ENCODE data around the gene SNX18. TPM values are rescaled to one million over a fixed set of nuclear protein-coding genes. Genes with fewer than 3 reads are reported as not detected.

The SNX18 gene
- polyA plus RNA-seq, 1 donor (not counting 4 experiments of a cell fraction or from before 2014, with no cell fraction given) = 7.4 TPM

DNA sequence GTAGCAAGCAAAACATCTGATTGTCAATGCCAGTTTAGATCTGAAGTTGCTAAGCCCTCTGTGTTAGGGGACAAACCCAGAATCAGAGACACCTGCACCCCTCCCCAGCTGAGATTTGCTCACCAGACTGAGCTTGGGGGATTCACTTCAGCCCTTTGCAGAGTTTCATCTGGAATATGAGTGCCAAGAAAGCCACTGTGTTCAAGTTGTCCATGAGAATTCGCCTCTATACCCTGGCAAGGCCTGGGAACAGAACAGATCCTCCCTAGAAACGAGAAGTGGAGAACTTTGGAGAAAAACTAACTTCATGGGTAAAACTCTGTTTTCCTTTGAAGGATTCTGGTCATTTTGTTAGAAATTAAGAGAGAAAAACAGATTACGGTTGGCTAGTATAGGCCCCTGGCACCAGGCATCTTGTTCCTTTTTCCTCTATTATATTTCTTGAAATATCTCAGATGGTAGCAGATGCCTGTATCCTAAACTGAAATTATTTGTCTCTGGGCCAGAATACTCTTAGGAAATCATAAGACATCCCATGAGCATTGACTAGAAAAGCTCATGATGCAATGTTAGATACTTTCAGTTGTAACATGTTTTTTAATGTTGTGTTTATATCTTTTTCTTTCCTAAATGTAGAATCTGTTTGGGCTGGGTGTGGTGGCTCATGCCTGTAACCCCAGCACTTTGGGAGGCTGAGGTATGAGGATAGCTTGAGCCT, 64.4 kb downstream of the SNX18 start:
- FAIRE-seq (no peak), DNase-seq (ENCODE audit: low read depth, low spot score) (no peak)
- no peaks in the 10 kb centered on the region for H3K9me3 ChIP-seq (ENCODE audit: control insufficient read depth, low read depth, low read length)
- peaks cover 6% of the 10 kb centered on the region for H3K27me3 ChIP-seq (ENCODE audit: control insufficient read depth, extremely low read depth, insufficient read depth, low read length)
- H3K27ac ChIP-seq (ENCODE audit: control insufficient read depth, insufficient read depth, low read length) = no peak overlapping the region
- no peak overlapping the region for H3K9ac ChIP-seq (ENCODE audit: control insufficient read depth, extremely low read depth, insufficient read depth, low read length)
- H3K9me1 ChIP-seq (ENCODE audit: control insufficient read depth, extremely low read depth, insufficient read depth, low read length) = no peaks in the 10 kb centered on the region
- no peaks in the 10 kb centered on the region for H3K36me3 ChIP-seq (ENCODE audit: control insufficient read depth in 2 of 2, extremely low read depth in 1 of 2, insufficient read depth in 2 of 2, low read length in 2 of 2)
- H3K4me1 ChIP-seq (ENCODE audit: control insufficient read depth, extremely low read depth, insufficient read depth, low read length) = no peaks in the 10 kb centered on the region
- H4K20me1 ChIP-seq (ENCODE audit: control insufficient read depth, extremely low read depth, insufficient read depth, low read length) = no peaks in the 10 kb centered on the region
- dilution Hi-C loops (cut with MboI; ENCODE audit: extremely low pct_ligation_motif_present, low sequenced_read_pairs) = no loop called here
- H3K4me3 ChIP-seq (ENCODE audit: control insufficient read depth in 2 of 3, extremely low read depth in 1 of 3, insufficient read depth in 2 of 3, low read depth in 1 of 3, low read length in 3 of 3) = no peak overlapping the region
- H3K79me2 ChIP-seq (ENCODE audit: control insufficient read depth, insufficient read depth, low read length) = no peaks in the 10 kb centered on the region
- TF ChIP-seq EZH2 (IDR thresholded peaks at IDR 0.05; ENCODE audit: low read length) (no peak), CTCF (optimal IDR thresholded peaks at IDR 0.05 in 1 of 3, IDR thresholded peaks at IDR 0.05 in 1 of 3, conservative IDR thresholded peaks at IDR 0.05 in 1 of 3; ENCODE audit: extremely low read depth in 1 of 3, insufficient read depth in 2 of 3, low read length in 3 of 3) (no peak)
- no peak overlapping the region for H2AFZ ChIP-seq (ENCODE audit: control insufficient read depth, low read length)
- no peak overlapping the region for H3K4me2 ChIP-seq (ENCODE audit: control insufficient read depth, extremely low read depth, insufficient read depth, low read depth, low read length)

DNA sequence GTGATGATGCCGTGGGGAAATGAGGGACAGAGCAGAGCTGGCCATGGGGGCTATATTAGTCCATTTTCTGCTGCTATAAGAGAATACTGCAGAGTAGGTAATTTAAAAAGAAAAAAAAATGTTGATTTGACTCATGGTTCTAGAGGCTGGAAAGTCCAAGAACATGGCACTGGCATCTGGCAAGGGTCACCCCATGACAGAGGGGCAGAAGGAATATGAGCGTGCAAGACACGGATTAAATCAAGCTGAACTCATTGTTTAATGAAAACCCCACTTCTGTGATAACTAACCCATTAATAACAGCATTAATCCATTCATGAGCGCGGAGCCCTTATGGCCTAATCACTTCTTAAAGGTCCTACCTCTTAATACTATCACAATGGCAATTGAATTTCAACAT, 68.8 kb downstream of the SNX18 start:
- dilution Hi-C loops (cut with MboI; ENCODE audit: extremely low pct_ligation_motif_present, low sequenced_read_pairs) = no loop called here
- Histone ChIP-seq H3K27me3 (ENCODE audit: control insufficient read depth, extremely low read depth, insufficient read depth, low read length) (peaks cover 2% of the 10 kb centered on the region), H3K79me2 (ENCODE audit: control insufficient read depth, insufficient read depth, low read length) (no peaks in the 10 kb centered on the region), H3K4me2 (ENCODE audit: control insufficient read depth, extremely low read depth, insufficient read depth, low read depth, low read length) (no peak overlapping the region), H4K20me1 (ENCODE audit: control insufficient read depth, extremely low read depth, insufficient read depth, low read length) (no peaks in the 10 kb centered on the region), H3K27ac (ENCODE audit: control insufficient read depth, insufficient read depth, low read length) (no peak overlapping the region), H3K9me1 (ENCODE audit: control insufficient read depth, extremely low read depth, insufficient read depth, low read length) (no peaks in the 10 kb centered on the region), H3K4me1 (ENCODE audit: control insufficient read depth, extremely low read depth, insufficient read depth, low read length) (no peaks in the 10 kb centered on the region), H3K9me3 (ENCODE audit: control insufficient read depth, low read depth, low read length) (no peaks in the 10 kb centered on the region), H3K9ac (ENCODE audit: control insufficient read depth, extremely low read depth, insufficient read depth, low read length) (no peak overlapping the region), H3K36me3 (ENCODE audit: control insufficient read depth in 2 of 2, extremely low read depth in 1 of 2, insufficient read depth in 2 of 2, low read length in 2 of 2) (no peaks in the 10 kb centered on the region), H3K4me3 (ENCODE audit: control insufficient read depth in 2 of 3, extremely low read depth in 1 of 3, insufficient read depth in 2 of 3, low read depth in 1 of 3, low read length in 3 of 3) (no peak overlapping the region), H2AFZ (ENCODE audit: control insufficient read depth, low read length) (no peak overlapping the region)
- DNase-seq (ENCODE audit: low read depth, low spot score) (no peak), FAIRE-seq (no peak)
- no peak for TF ChIP-seq EZH2 (IDR thresholded peaks at IDR 0.05; ENCODE audit: low read length)
- no peak for TF ChIP-seq CTCF (optimal IDR thresholded peaks at IDR 0.05 in 1 of 3, IDR thresholded peaks at IDR 0.05 in 1 of 3, conservative IDR thresholded peaks at IDR 0.05 in 1 of 3; ENCODE audit: extremely low read depth in 1 of 3, insufficient read depth in 2 of 3, low read length in 3 of 3)

Data from keratinocyte (primary cell).